Activated CD4-positive, alpha-beta memory T cell treated with anti-CD3 and anti-CD28 coated beads for 36 hours (primary cell): Measurements from ENCODE around the gene ZNF350. TPM values are rescaled to one million over a fixed set of nuclear protein-coding genes. Genes with fewer than 3 reads are reported as not detected.

Experiments
- CTCF ChIA-PET: fragments of 350-600 bp; sonication (Branson Sonifier 250); formaldehyde crosslinking; loops from one replicate; lab custom pipeline; 2021; ENCODE audit warnings: antibody characterized with exemption, inconsistent platforms; lab: Charles Lee
- POLR2A ChIA-PET: fragments of 350-600 bp; sonication (Branson Sonifier 250); formaldehyde crosslinking; loops from one replicate; lab custom pipeline; 2021; ENCODE audit warnings: antibody characterized with exemption; lab: Charles Lee
- DNase-seq: peaks from one replicate; pipeline ENCODE4 v3.0.0-alpha.2; 2020
- H3K27ac Mint-ChIP-seq: one replicate; pipeline ENCODE4 v1.8.0; 2021; ENCODE audit warnings: mixed read lengths
- H3K27me3 Mint-ChIP-seq: one replicate; pipeline ENCODE4 v1.8.0; 2021; ENCODE audit warnings: mixed read lengths
- H3K36me3 Mint-ChIP-seq: one replicate; pipeline ENCODE4 v1.8.0; 2021; ENCODE audit warnings: mixed read lengths
- H3K4me1 Mint-ChIP-seq: one replicate; pipeline ENCODE4 v1.8.0; 2021; ENCODE audit warnings: low read depth, mixed read lengths
- H3K4me3 Mint-ChIP-seq: one replicate; pipeline ENCODE4 v1.8.0; 2021; ENCODE audit warnings: mild to moderate bottlenecking, mixed read lengths
- H3K9me3 Mint-ChIP-seq: one replicate; pipeline ENCODE4 v1.8.0; 2021; ENCODE audit warnings: mixed read lengths
- intact Hi-C: fragments of 100-400 bp; cut with micrococcal nuclease; formaldehyde crosslinking; loops from one replicate; pipeline ENCODE4 v1.15.1; 2023
- total RNA-seq, 2 experiments: library from RNA; stranded (reverse); gene quantifications; one replicate each; pipeline ENCODE4 v1.2.3, GENCODE V29; 2021

Gene ZNF350
- total RNA-seq, 2 experiments from 2014 or later = 6.9 to 8.1 TPM

- ChIA-PET CTCF (no interaction called here), POLR2A (no interaction called here)
- Mint-ChIP-seq H3K4me1 (peaks cover 7% of the 10 kb centered on the region), H3K4me3 (no peak overlapping the region), H3K36me3 (peaks cover 64% of the 10 kb centered on the region), H3K9me3 (peaks cover 87% of the 10 kb centered on the region), H3K27me3 (no peaks in the 10 kb centered on the region), H3K27ac (no peak overlapping the region)
- intact Hi-C loops = no loop called here
- no peak for DNase-seq
These were observed 64.7 kb downstream of the ZNF350 start for GRCh38 chr19:51921949-51922348.

- Mint-ChIP-seq H3K4me3 (no peak overlapping the region), H3K27ac (no peak overlapping the region), H3K9me3 (peaks cover 86% of the 10 kb centered on the region), H3K27me3 (no peaks in the 10 kb centered on the region), H3K36me3 (peaks cover 59% of the 10 kb centered on the region), H3K4me1 (no peaks in the 10 kb centered on the region)
- no peak for DNase-seq
- intact Hi-C loops = no loop called here
- ChIA-PET POLR2A (no interaction called here), CTCF (no interaction called here)
These were observed 67.0 kb downstream of the ZNF350 start for GRCh38 chr19:51919606-51920005.

- ChIA-PET POLR2A (no interaction called here), CTCF (no interaction called here)
- no peak overlapping the region for H3K27ac Mint-ChIP-seq
- intact Hi-C loops = no loop called here
- H3K4me1 Mint-ChIP-seq = no peaks in the 10 kb centered on the region
- no peak for DNase-seq
- no peaks in the 10 kb centered on the region for H3K27me3 Mint-ChIP-seq
- no peak overlapping the region for H3K4me3 Mint-ChIP-seq
- peaks cover 51% of the 10 kb centered on the region for H3K36me3 Mint-ChIP-seq
- peaks cover 78% of the 10 kb centered on the region for H3K9me3 Mint-ChIP-seq
These were observed 70.5 kb downstream of the ZNF350 start for GRCh38 chr19:51916167-51916566.

GRCh38 chr19:51915324-51915867 lies 71.2 kb downstream of the ZNF350 start:
- peaks cover 50% of the 10 kb centered on the region for H3K36me3 Mint-ChIP-seq
- CTCF ChIA-PET = no interaction called here
- intact Hi-C loops = no loop called here

More at GRCh38 chr19:51915324-51915867, 71.2 kb downstream of the ZNF350 start:
- Mint-ChIP-seq H3K4me3 (no peak overlapping the region), H3K9me3 (peaks cover 76% of the 10 kb centered on the region), H3K27me3 (no peaks in the 10 kb centered on the region), H3K4me1 (no peaks in the 10 kb centered on the region), H3K27ac (no peak overlapping the region)
- POLR2A ChIA-PET = no interaction called here
- no peak for DNase-seq

Other genes starting within 250 kb of the ZNF350 start
- not detected for gene FPR1, start 235.0 kb downstream of the ZNF350 start, total RNA-seq
- gene FPR2, start 225.7 kb downstream of the ZNF350 start, total RNA-seq = not detected
- gene FPR3, start 191.7 kb downstream of the ZNF350 start, total RNA-seq = not detected
- 1 to 10 TPM; 4.1 to 5.3 TPM for gene ZNF577, start 98.9 kb downstream of the ZNF350 start, total RNA-seq
- gene ZNF649, start 81.8 kb downstream of the ZNF350 start, total RNA-seq = 1 to 10 TPM; 6.7 to 9.0 TPM
- gene ZNF613, start 59.4 kb downstream of the ZNF350 start, total RNA-seq = 1 to 10 TPM; 3.2 to 4.6 TPM
- 1 to 10 TPM; 7.5 to 7.8 TPM for gene ZNF615, start 21.4 kb upstream of the ZNF350 start, total RNA-seq
- gene ZNF614, start 41.5 kb upstream of the ZNF350 start, total RNA-seq = 1 to 10 TPM; 7.2 TPM
- gene ZNF432, start 62.0 kb upstream of the ZNF350 start, total RNA-seq = 1 to 10 TPM; 8.3 to 8.8 TPM
- gene ZNF841, start 108.9 kb upstream of the ZNF350 start, total RNA-seq = 10 to 100 TPM; 14.5 to 17.0 TPM
- 10 to 100 TPM; 10.5 to 11.6 TPM for gene ZNF616, start 153.1 kb upstream of the ZNF350 start, total RNA-seq
- 10 to 100 TPM in 1 of 2 experiments, 1 to 10 TPM in 1; 8.2 to 12.8 TPM for gene ZNF836, start 184.8 kb upstream of the ZNF350 start, total RNA-seq
- 100 to 1,000 TPM; 224 to 229 TPM for gene PPP2R1A, start 203.2 kb upstream of the ZNF350 start, total RNA-seq